Stimulated activated CD4-positive, alpha-beta T cell treated with anti-CD3 and anti-CD28 coated beads, Interleukin-1b, Interleukin-23, amount 100 ng/mL, for 4 hours (primary cell): ENCODE data around the gene PLXDC1.

ENCODE experiments used
- DNase-seq, 2 donors: peaks; one replicate each; pipeline ENCODE4 v3.0.0-alpha.2; 2020; ENCODE audit warnings: low read depth in 2 of 2

PLXDC1 gene

DNA sequence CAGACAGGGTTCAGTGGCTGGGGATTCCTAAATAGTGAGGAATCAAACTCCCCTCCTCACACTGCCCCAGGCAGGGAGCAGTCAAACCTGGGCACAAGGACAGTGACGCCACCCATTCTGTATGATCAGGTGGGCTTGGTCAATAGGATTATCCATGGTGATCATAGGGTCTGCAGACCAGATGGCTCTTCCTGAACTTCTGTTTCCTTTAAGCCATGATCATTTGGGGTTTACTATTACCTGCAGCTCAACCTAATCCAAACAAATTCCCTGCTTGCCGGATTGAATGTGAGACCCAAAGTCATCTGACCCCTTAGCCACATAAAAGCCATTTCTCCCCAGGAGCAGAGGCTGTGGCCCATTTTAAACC, 54.3 kb downstream of the PLXDC1 start:
- no peak for DNase-seq

- peak in 1 of 2 donors; percentile 8 for DNase-seq
Observed at GRCh38 chr17:39096508-39097149, 54.8 kb downstream of the PLXDC1 start.

DNA sequence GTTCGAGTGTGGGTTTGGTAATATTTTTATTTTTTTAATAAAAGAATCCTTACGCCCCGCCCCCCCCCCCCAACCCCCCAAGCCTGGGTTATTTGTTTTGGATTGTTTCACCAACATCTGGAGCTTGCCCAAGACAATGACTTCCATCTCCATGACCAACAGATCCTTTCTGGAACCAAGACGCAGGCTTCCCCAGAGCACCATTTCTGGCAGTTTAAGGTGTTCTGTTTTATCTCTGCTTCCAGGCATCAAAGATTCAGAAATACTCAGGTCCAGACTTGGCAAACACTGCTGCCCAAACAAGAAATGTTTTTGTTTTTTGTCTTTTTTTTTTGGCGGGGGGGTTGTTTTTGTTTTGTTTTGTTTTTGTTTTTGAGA, 56.1 kb downstream of the PLXDC1 start:
- DNase-seq = no peak

GRCh38 chr17:39094607-39095308, 56.7 kb downstream of the PLXDC1 start:
- DNase-seq = no peak

DNA sequence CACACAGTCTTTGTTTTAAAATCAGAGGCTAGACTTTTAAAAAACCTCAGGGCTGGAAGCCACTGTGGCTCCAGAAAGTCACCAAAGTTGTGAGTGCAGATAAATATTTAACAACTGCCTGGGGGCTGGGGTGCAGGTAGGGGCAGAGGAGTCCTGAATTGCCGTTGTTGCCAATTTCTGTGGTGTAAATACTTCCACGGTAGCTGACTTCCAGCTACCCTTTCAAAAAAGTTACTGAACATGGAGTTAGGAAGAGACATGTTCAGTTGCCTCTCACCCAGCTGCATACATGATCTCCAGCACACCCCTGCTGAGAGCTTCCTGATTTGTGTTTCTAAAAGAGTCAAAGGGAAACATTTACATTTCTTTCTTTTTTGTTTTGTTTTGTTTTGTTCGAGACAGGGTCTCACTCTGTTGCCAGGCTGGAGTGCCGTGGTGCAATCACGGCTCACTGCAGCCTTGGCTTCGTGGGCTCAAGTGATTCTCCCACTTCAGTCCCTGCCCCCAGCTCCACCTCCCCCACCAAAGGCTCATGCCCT, 58.7 kb downstream of the PLXDC1 start:
- DNase-seq = no peak

DNA sequence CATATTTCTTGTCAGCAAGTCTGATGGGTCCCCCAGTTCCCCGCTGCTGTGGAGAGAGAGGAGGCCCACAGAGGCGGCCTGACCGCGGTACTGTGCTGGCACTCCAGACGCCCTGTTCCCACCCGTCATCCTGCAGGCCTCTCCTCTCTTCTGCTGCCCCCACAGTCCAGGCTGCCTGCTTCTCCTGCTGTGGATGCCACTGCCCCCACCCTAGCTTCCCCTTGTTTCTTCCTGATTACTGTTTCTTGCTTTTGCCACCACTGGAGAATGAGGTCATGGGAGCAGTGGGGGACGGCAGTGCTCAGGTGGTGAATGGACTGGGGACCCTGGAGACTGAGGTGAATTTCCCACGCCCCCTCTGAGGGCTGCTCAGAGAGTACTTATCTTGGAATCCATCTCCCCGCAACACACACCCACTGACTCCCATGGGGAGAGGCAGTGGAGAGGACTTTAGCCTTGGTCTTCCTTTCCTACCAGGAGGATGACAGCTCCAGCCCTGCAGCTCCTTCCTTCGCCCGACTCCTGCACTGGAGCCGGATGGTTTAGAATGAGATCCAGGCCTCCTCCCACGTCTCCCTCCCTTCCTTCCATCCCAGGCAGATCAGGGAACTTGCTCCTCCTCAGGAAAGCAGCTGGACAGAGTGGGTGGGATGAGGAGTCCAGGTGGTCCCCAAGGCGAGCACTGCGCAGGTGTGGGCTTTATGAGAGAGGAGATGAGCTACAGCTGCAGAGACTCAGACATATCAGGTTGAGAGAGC, 60.4 kb downstream of the PLXDC1 start:
- DNase-seq = no peak

DNA sequence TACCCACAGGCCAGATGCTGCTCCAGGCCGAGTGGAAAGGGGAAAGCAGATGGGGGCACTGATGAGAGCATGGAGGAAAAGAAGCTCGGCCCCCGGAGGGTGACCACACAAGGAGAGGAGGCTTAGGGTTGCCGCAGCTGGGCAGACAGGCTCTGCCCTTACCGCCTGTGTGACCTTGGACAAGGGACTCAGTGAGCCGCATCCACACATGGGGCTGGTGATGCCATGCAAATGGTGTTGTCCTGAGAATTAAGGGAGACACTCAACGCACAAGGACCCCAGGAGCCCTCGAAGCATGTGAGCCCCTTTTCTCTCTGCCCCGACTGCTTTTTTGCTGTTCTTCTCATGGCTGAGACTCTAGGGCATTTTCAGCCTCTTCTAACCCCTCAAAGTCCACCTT, 61.0 kb downstream of the PLXDC1 start:
- DNase-seq = no peak

DNA sequence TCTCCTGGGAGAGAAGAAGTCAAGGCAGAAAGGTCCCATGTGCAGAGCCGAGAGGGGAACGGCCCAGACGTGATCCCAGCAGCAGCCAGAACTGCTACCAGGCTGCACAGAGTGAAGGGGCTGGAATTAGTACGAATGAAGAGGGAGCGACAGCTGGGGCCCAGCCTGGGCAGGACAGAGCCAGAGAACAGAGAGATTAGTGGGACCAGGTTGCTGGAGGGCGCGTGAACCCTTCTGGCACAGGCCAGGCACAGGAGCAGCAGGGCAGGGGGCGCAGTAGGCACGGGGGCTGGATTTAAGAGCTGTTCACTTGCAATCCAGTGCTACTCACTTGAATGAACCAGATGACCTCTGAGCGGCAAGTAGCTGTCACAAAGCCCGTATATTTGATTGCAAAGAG, 66.9 kb downstream of the PLXDC1 start:
- DNase-seq = no peak

DNA sequence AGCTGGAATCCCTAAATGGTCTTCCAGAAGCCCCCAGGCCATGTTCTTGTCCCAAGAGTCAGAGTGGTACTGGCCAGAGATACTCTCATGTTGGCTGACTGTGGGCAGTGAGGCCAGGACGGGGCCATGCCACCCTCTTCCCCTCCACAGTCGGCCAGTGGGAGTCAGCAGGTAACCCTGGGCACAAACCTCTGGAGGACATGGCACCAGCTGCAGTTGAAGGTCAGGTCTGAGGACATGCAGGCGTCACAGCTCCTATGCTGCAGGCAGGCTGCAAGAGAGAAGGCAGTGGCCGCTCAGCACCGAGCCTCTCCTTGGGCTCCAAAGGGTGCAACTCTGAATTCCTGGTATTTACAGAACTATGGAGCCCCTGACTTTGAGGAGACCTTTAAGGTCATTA, 68.2 kb downstream of the PLXDC1 start:
- DNase-seq = no peak

- DNase-seq = no peak
Observed at GRCh38 chr17:39082482-39082881, 69.0 kb downstream of the PLXDC1 start.

GRCh38 chr17:39081851-39082250, 69.6 kb downstream of the PLXDC1 start:
- DNase-seq = no peak

DNA sequence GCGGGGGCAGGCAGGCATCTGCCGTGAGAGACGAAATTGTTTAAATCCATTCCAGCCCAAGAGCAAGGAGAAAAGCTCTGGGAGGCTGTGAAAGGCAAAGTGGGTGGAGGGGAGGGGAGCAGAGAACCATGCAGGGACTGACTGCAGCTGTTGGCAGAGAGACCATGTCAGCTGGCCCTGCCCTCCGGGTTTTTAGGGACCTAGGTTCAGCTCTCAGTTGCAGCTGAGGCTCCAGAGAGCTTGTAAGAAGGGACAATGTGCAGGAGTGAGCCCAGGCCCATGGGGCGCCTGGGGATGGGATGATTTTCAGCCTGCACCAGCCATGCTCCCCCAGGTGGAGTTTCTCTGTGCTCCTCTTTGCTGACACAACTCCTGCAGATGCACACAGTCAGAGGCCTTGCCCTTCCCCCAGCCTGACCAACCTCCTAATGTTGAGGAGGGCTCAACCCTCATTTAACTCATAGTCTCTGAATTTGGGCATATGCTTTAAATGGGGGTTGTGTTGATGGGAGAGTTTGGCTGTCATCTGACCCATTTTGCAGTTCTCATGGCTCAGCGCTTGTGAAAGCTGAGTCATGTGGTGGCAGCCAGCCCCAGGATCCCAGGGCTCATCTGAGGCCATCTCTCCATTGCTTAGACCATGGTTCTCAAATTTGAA, 70.9 kb downstream of the PLXDC1 start:
- no peak for DNase-seq

- no peak for DNase-seq
Observed at GRCh38 chr17:39079836-39080235, 71.6 kb downstream of the PLXDC1 start.

- DNase-seq = no peak
Observed at GRCh38 chr17:39077866-39078265, 73.6 kb downstream of the PLXDC1 start.

GRCh38 chr17:39077252-39077651, 74.2 kb downstream of the PLXDC1 start:
- DNase-seq = no peak

DNA sequence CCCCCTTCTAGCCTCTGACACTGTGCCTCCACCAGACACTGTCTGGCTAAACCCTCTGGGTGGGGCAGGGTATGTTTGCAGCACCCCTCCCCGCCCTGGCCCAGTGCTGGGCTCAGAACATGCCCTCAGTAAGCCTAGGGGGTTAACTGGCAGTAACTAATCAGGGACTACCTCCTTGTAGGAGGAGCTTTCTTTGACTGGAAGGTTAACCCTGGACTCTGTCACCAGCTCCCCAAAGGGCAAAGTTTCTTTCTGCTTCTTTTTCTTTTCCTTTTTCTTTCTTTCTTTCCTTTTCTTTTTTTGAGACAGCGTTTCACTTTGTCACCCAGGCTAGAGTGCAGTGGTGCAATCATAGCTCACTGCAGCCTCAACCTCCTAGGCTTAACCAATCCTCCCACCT, 76.8 kb downstream of the PLXDC1 start:
- no peak for DNase-seq

- no peak for DNase-seq
Observed at GRCh38 chr17:39073916-39074315, 77.5 kb downstream of the PLXDC1 start.

DNA sequence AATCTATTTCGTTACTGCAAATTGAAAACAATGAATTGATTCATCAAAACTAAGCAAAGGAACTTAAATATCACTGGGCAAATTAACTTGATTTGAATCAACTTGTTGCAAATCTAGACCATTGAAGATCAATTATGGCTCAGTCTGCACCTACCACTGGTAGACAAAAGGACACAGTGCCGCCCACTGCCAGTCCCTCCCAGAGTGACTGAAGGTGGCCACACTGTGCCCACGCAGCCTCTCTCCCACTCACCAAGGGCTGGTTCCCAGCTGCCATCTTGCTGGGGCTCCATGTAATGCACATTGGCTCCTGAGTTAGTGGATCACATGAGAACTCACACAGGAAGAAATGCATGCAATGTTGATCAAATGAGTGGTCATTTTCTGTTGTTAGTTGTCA, 78.1 kb downstream of the PLXDC1 start:
- DNase-seq = no peak

DNA sequence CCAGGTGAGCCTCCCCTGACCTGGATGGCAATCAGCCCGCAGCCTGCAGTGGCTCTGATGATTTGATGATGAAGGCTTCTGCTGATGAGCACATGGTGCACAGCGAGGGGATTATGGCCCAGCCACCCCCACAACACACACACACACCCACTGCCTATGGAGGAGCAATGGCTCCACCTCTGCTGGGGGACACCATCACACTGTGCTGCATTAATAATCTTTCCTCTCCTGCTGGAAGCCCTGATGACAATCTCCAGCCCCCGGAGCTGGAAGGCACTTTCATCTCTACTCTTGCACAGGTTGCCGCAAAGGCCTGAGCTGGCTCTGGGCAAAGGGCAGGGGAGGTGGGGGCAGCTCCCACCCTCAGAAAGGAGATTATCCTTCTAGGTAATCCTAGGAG, 79.9 kb downstream of the PLXDC1 start:
- DNase-seq = no peak

- peak in 1 of 2 donors; percentile 23 for DNase-seq
Observed at GRCh38 chr17:39069114-39069756, 82.2 kb downstream of the PLXDC1 start.

GRCh38 chr17:39064819-39065218, 86.6 kb downstream of the PLXDC1 start:
- no peak for DNase-seq

DNA sequence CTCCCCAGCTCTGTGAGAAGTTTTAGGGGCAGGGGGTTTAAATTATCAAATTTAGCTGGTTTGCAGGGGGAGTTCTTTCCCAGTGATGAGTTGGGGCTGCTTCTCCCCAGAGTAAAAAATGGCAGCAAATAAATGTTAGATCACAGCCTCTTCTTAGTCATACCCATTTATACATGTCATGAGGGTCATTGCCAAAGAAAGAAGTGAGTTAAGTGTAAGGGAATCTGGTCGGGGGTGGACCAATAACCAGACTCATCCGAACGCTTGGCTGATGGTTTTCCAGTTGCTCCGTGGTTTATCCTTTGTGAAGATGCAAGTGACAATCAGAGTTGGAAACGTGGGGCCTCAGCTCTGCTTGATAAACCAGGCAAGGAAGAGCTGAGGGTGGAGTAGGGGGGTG, 87.1 kb downstream of the PLXDC1 start:
- DNase-seq = no peak
